T-cell (primary cell): Measurements from ENCODE around the gene FANCG. TPM values are rescaled to one million over a fixed set of nuclear protein-coding genes. Genes with fewer than 3 reads are reported as not detected.

ENCODE experiments used
- ATAC-seq, 4 experiments: fragments of 200-7000 bp in 3 of 4; fragments of 150-1000 bp in 1 of 4; cut with Tn5 transposase; replicated peaks in 1 of 4; 1 replicate in 3 of 4; 2 replicates in 1 of 4; pipeline ENCODE4 v1.10.0; 2021; ENCODE audit warnings: moderate library complexity in 3 of 4, mild to moderate bottlenecking in 2 of 4, moderate number of reproducible peaks in 1 of 4
- CTCF ChIA-PET, 2 donors: fragments of 300-600 bp; sonication (Branson Sonifier 250); formaldehyde crosslinking; loops; one replicate each; lab custom pipeline; 2022; ENCODE audit warnings: antibody characterized with exemption in 2 of 2; lab: Charles Lee
- POLR2A ChIA-PET, 2 donors: fragments of 300-600 bp; sonication (Branson Sonifier 250); formaldehyde crosslinking; loops; one replicate each; lab custom pipeline; 2022; ENCODE audit warnings: antibody characterized with exemption in 2 of 2; lab: Charles Lee
- DNase-seq, 35 experiments: peaks; one replicate each; pipeline versions ENCODE4 v3.0.0 to v3.0.0-alpha.2; 2013 to 2023
- H3K27ac ChIP-seq: one replicate; pipeline ENCODE4 v1.5.1; 2013; ENCODE audit warnings: low read length
- H3K27me3 ChIP-seq, 2 experiments: replicated peaks in 1 of 2; 1 replicate in 1 of 2; 2 replicates in 1 of 2; pipeline versions ENCODE4 v1.6.1 to v1.7.0; 2013; ENCODE audit warnings: low read length in 1 of 2, mixed read lengths in 1 of 2; ENCODE audit not compliant: control insufficient read depth in 2 of 2, insufficient read depth in 2 of 2; ENCODE audit errors: extremely low read depth in 1 of 2
- H3K36me3 ChIP-seq, 2 donors: 1 replicate in 1 of 2; 2 replicates in 1 of 2; pipeline versions ENCODE4 v1.6.1 to v1.7.0; 2013; ENCODE audit warnings: low read length in 1 of 2; ENCODE audit not compliant: control insufficient read depth in 2 of 2, insufficient read depth in 1 of 2; ENCODE audit errors: extremely low read depth in 1 of 2
- H3K4me1 ChIP-seq, 2 experiments: 1 replicate in 1 of 2; 2 replicates in 1 of 2; pipeline versions ENCODE4 v1.6.1 to v1.7.0; 2013; ENCODE audit warnings: low read length in 2 of 2, mixed read lengths in 1 of 2; ENCODE audit not compliant: insufficient read depth in 2 of 2, control insufficient read depth in 1 of 2; ENCODE audit errors: extremely low read depth in 1 of 2
- H3K4me3 ChIP-seq, 2 donors: 1 replicate in 1 of 2; 2 replicates in 1 of 2; pipeline versions ENCODE4 v1.5.1 to v1.7.0; 2013; ENCODE audit warnings: mild to moderate bottlenecking in 2 of 2, low read length in 1 of 2, moderate library complexity in 1 of 2; ENCODE audit not compliant: control insufficient read depth in 1 of 2; ENCODE audit errors: extremely low read depth in 1 of 2
- H3K9me3 ChIP-seq: 2 replicates; pipeline ENCODE4 v1.7.0; 2013
- H3K27ac Mint-ChIP-seq, 2 donors: one replicate each; pipeline ENCODE4 v1.8.0; 2020 to 2021; ENCODE audit warnings: mild to moderate bottlenecking in 2 of 2, mixed read lengths in 2 of 2
- H3K27me3 Mint-ChIP-seq, 2 donors: one replicate each; pipeline ENCODE4 v1.8.0; 2021 to 2022; ENCODE audit warnings: mixed read lengths in 2 of 2
- H3K36me3 Mint-ChIP-seq: one replicate; pipeline ENCODE4 v1.8.0; 2021; ENCODE audit warnings: mixed read lengths
- H3K4me1 Mint-ChIP-seq, 3 donors: one replicate each; pipeline ENCODE4 v1.8.0; 2020 to 2022; ENCODE audit warnings: mixed read lengths in 3 of 3, mild to moderate bottlenecking in 1 of 3
- H3K4me3 Mint-ChIP-seq, 3 donors: one replicate each; pipeline ENCODE4 v1.8.0; 2020 to 2022; ENCODE audit warnings: mild to moderate bottlenecking in 3 of 3, mixed read lengths in 3 of 3, moderate library complexity in 3 of 3
- H3K9me3 Mint-ChIP-seq, 3 donors: one replicate each; pipeline ENCODE4 v1.8.0; 2020 to 2022; ENCODE audit warnings: mixed read lengths in 3 of 3
- WGBS: methylation state at CpG from one replicate; pipeline ENCODE4 v1.1.5; 2013; ENCODE audit warnings: missing lambda C conversion rate; ENCODE audit not compliant: insufficient coverage; 5-methylcytosine and 5-hydroxymethylcytosine counted together
- total RNA-seq, 35 experiments: library from RNA in 6 of 35; stranded (reverse) in 6 of 35; fragments of 120-200 nt in 1 of 35; gene quantifications; one replicate each; pipeline versions ENCODE4 v1.2.1 to v1.2.4 and lab custom pipeline; 2013 to 2026

Gene FANCG
- total RNA-seq, 5 donors from 2014 or later (not counting 1 experiment from before 2014, with no cell fraction given), result 20.0 to 30.7 (median 28.2) TPM

DNA sequence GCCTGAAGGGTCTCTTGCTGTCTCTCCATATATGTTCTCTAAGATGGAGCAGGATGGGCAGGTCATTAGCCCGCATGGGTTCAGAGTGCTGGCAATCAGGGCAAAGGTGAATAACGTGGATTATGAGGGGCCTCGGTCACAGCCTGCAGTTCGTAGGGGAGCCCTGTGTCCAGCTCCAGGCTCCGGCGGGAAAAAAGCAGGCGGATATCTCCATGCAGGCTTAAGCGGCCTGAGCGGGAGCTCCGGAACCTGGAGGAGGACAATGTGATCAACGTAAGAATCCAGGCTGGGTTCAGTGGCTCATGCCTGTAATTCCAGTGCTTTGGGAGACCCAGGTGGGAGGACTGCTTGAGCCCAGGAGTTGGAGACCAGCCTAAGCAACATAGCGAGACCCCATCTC is 25.4 kb upstream of the FANCG start:
- ChIA-PET CTCF (no interaction called here), POLR2A (no interaction called here)
- Mint-ChIP-seq H3K27ac (peak overlapping the region in 1 of 2 donors; percentile 22), H3K27me3 (no peaks in the 10 kb centered on the region), H3K4me3 (no peak overlapping the region), H3K36me3 (peaks cover 15% of the 10 kb centered on the region), H3K4me1 (peaks cover 32 to 41% (median 38%) of the 10 kb centered on the region in 3 donors), H3K9me3 (no peaks in the 10 kb centered on the region)
- Histone ChIP-seq H3K4me1 (peaks cover 12 to 28% of the 10 kb centered on the region in 2 experiments), H3K4me3 (no peak overlapping the region), H3K36me3 (peaks cover 9 to 52% of the 10 kb centered on the region in 2 donors), H3K27me3 (no peaks in the 10 kb centered on the region), H3K27ac (no peak overlapping the region), H3K9me3 (no peaks in the 10 kb centered on the region)
- DNase-seq (no peak), ATAC-seq (no peak)
- 94% methylated on average over 11 of the region's 12 CpGs for WGBS

DNA sequence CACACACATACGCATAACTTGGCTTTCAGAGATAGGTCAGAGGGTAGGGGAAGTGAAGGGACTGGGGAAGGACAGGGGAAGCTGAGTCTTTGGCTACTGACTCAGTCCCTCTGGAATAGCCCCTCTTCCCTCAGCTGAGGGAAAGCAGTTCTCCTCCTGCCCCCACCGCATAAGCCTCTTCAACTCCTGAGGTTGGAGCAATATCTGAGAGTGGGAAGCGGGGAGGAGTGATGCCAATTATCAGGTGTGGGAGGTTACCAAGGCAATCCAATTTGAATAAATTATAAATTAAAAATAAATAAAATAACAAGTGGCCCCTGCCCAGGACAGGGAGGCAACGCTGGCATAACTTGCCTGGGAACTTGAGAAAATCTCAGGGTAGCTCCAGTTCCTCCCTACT is 24.8 kb upstream of the FANCG start:
- DNase-seq, result no peak
- Histone ChIP-seq H3K4me1 (peaks cover 12 to 27% of the 10 kb centered on the region in 2 experiments), H3K9me3 (no peaks in the 10 kb centered on the region), H3K4me3 (no peak overlapping the region), H3K27ac (no peak overlapping the region), H3K36me3 (peaks cover 9 to 57% of the 10 kb centered on the region in 2 donors), H3K27me3 (no peaks in the 10 kb centered on the region)
- no peaks in the 10 kb centered on the region for H3K27me3 Mint-ChIP-seq
- POLR2A ChIA-PET, result no interaction called here
- H3K4me3 Mint-ChIP-seq, result no peak overlapping the region
- H3K4me1 Mint-ChIP-seq, result peaks cover 28 to 38% (median 36%) of the 10 kb centered on the region in 3 donors
- CTCF ChIA-PET, result no interaction called here
- WGBS, result no CpG with 5 or more reads among the region's 4 CpGs
- H3K36me3 Mint-ChIP-seq, result peaks cover 20% of the 10 kb centered on the region
- ATAC-seq, result no peak
- no peaks in the 10 kb centered on the region for H3K9me3 Mint-ChIP-seq
- H3K27ac Mint-ChIP-seq, result peak overlapping the region in 1 of 2 donors; percentile 22

DNA sequence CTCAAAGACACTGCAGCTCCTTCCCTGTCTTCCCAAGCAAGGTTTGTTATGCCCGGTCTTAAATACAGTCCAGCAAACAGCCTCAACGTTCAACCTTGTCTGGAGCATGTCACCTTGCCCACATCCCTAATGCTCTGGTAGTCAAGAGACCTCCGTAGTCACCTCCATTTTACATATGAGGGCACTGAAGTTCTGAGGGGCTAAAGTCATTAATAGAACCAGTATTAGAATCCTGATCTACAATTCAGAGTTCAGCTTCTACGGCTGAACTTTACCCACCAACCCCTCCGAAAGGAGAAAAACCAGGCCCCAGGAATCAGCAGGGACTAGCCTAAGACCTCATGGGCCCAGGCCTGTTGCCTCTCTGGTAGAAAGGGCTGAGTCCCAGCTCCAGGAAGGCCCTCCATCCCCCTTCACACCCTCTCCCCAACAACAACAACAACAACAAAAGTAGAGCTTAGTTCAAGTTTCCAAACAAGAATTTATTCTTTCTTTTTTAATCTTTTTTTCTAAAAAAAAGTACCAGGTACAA is 24.0 kb upstream of the FANCG start:
- Mint-ChIP-seq H3K9me3 (no peaks in the 10 kb centered on the region), H3K27ac (peak overlapping the region; percentile 89 to 98), H3K4me1 (peaks cover 28 to 38% (median 36%) of the 10 kb centered on the region in 3 donors), H3K36me3 (peaks cover 22% of the 10 kb centered on the region), H3K4me3 (peak overlapping the region; percentile 84 to 96 (median 89)), H3K27me3 (no peaks in the 10 kb centered on the region)
- WGBS, result 72% methylated on average over 5 of the region's 5 CpGs
- peaks cover 9 to 60% of the 10 kb centered on the region in 2 donors for H3K36me3 ChIP-seq
- ChIA-PET POLR2A (interaction anchor here (0.9 to 1.5 kb wide), 4 partner anchors 9 to 67 kb away, joined by 3 to 5 read pairs (median 4); no protein-coding TSS in a partner anchor), CTCF (interaction anchor here in 1 of 2 donors (0.6 to 2.3 kb wide), 9 partner anchors 8 to 204 kb away, joined by 3 to 14 read pairs (median 6); partner anchors contain the start of genes ATOSB and FANCG)
- ATAC-seq, result no peak
- no peaks in the 10 kb centered on the region for H3K27me3 ChIP-seq
- peak overlapping the region; percentile 91 to 95 for H3K4me3 ChIP-seq
- peaks cover 12 to 27% of the 10 kb centered on the region in 2 experiments for H3K4me1 ChIP-seq
- no peaks in the 10 kb centered on the region for H3K9me3 ChIP-seq
- H3K27ac ChIP-seq, result peak overlapping the region; percentile 71
- no peak for DNase-seq

DNA sequence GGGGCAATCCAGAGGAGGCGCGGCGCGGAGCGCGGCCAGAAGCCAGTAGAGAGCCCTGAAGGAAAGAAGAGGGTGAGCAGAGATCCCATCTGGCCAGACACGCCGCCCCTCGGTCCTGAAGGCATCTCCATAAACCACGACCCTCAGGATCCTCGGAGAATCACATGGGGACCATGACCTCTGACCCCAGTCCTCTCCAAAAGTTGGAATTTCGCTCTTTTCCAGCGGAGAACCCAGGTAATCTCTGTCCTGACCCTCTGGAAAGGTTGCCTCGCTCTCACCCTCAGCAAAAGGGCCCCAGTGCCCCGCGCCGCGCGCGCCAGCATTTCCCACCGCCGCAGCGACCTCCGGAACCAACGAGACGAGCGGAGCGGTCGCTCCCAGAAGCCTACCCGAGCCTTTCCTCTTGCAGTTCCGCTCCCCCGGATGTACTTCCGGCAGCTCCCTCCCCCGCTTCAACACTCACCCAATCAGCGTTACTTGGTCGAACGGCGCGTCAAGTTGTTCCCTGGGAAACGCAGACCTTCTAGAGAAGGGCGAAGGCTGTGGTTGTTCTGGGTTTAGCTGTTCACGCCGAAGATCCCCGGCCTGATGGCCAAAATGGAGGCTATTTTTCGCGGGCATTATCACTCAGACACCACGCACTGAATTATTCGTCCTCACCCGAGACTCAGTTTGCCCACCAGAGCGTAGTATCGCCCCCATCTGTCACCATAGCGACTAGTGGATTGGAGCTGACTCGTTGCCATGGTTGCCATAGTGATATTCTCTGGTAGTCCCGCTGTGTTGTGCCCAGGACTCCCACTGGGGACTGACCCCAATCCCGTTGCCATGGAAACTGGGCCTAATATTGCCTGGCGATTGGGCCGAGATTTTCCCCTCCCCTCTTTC is 23.3 kb upstream of the FANCG start, which contains the start of gene STOML2:
STOML2 (minus strand) TSS at position 363 of the 891 bp plus-strand sequence; CDS start at position 326, 37 bp downstream.
- H3K36me3 ChIP-seq, result peaks cover 9 to 57% of the 10 kb centered on the region in 2 donors
- POLR2A ChIA-PET, result interaction anchor here (0.6 to 1.5 kb wide), 5 partner anchors 9 to 775 kb away, joined by 3 to 5 read pairs (median 3); no protein-coding TSS in a partner anchor

DNA sequence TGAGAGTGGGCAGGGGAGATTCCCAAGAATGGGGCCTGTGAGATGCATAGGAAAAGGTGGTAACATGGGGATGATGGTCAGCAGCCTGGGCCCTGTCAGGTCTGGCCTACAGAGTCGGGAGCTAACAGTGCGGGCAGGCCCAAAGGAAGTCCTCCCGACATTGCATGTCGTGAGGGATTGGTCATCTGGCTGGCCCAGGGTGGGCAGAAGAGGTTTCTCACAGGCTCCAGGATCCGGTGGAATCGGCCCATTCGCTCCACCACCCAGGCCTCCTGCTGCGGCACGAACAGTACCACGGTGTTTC is 22.7 kb upstream of the FANCG start:
- Histone ChIP-seq H3K4me1 (peaks cover 12 to 27% of the 10 kb centered on the region in 2 experiments), H3K9me3 (no peaks in the 10 kb centered on the region), H3K27me3 (no peaks in the 10 kb centered on the region), H3K4me3 (peak overlapping the region; percentile 91 to 95), H3K36me3 (peaks cover 9 to 52% of the 10 kb centered on the region in 2 donors), H3K27ac (peak overlapping the region; percentile 71)
- DNase-seq (peak in 1 of 35 experiments; percentile 21), ATAC-seq (peak in 2 of 4 experiments; percentile 29 to 30)
- H3K27ac Mint-ChIP-seq, result peak overlapping the region; percentile 89 to 98
- 8% methylated on average over 10 of the region's 10 CpGs for WGBS
- CTCF ChIA-PET, result interaction anchor here in 1 of 2 donors (0.7 to 2.3 kb wide), 10 partner anchors 8 to 203 kb away, joined by 3 to 14 read pairs (median 4); partner anchors contain the start of genes ATOSB, FANCG and UNC13B
- no peaks in the 10 kb centered on the region for H3K27me3 Mint-ChIP-seq
- POLR2A ChIA-PET, result interaction anchor here (0.6 to 1.5 kb wide), 3 partner anchors 10 to 775 kb away, joined by 3 to 5 read pairs (median 5); no protein-coding TSS in a partner anchor
- peak overlapping the region; percentile 84 to 96 (median 89) for H3K4me3 Mint-ChIP-seq
- H3K36me3 Mint-ChIP-seq, result peaks cover 22% of the 10 kb centered on the region
- no peaks in the 10 kb centered on the region for H3K9me3 Mint-ChIP-seq
- H3K4me1 Mint-ChIP-seq, result peaks cover 28 to 38% (median 38%) of the 10 kb centered on the region in 3 donors

More for the DNA sequence above, 23.3 kb upstream of the FANCG start, which contains the start of gene STOML2:
- peaks cover 22% of the 10 kb centered on the region for H3K36me3 Mint-ChIP-seq
- peak within 1 kb of the TSS; percentile 71 for H3K27ac ChIP-seq
- peak within 1 kb of the TSS; percentile 91 to 95 for H3K4me3 ChIP-seq
- no peaks in the 10 kb centered on the region for H3K9me3 ChIP-seq
- no peaks in the 10 kb centered on the region for H3K27me3 ChIP-seq
- no peaks in the 10 kb centered on the region for H3K9me3 Mint-ChIP-seq
- ATAC-seq (peak; percentile 98 to 99 (median 99)), DNase-seq (peak; percentile 75 to 95 (median 91))
- no peaks in the 10 kb centered on the region for H3K27me3 Mint-ChIP-seq
- H3K27ac Mint-ChIP-seq, result peak within 1 kb of the TSS; percentile 89 to 98
- WGBS, result under 1% methylated on average over 54 of the region's 57 CpGs
- H3K4me1 Mint-ChIP-seq, result peaks cover 28 to 38% (median 36%) of the 10 kb centered on the region in 3 donors
- peaks cover 12 to 27% of the 10 kb centered on the region in 2 experiments for H3K4me1 ChIP-seq
- H3K4me3 Mint-ChIP-seq, result peak within 1 kb of the TSS; percentile 84 to 96 (median 89)
- CTCF ChIA-PET, result interaction anchor here in 1 of 2 donors (0.7 to 2.3 kb wide), 9 partner anchors 8 to 203 kb away, joined by 3 to 14 read pairs (median 5); partner anchors contain the start of genes ATOSB and FANCG
